Activated CD4-positive, alpha-beta T cell treated with anti-CD3 and anti-CD28 coated beads for 4 hours (primary cell): ENCODE data around the gene FAM78A.
"Not testable (repeated sequence)": the region's sequence is repeated elsewhere in the genome, so short reads cannot be mapped to it uniquely, and the experiment has no call there.

Experiments used
- DNase-seq, 2 donors: peaks; one replicate each; pipeline ENCODE4 v3.0.0-alpha.2; 2020

The FAM78A gene

GRCh38 chr9:131236161-131236560 lies 40.1 kb downstream of the FAM78A start:
- DNase-seq: no peak

DNA sequence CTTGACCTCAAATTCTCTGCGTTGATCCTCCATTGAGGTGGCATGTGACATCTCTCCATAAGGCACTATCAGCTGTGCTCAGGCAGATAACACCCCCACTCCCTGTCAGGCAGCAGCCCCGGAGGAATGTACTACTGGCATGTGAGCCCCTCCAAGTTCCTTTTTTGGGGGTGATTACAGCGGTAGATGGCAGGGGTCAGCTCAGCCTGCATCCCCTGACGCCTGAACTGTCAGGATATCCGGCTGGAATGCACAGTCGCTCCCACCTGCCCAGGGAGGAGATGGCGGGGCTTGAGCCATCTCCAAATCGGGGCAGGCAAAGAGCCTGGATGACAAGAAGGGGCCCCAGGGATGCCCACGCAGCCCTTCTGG lies 40.8 kb downstream of the FAM78A start:
- DNase-seq: no peak

DNA sequence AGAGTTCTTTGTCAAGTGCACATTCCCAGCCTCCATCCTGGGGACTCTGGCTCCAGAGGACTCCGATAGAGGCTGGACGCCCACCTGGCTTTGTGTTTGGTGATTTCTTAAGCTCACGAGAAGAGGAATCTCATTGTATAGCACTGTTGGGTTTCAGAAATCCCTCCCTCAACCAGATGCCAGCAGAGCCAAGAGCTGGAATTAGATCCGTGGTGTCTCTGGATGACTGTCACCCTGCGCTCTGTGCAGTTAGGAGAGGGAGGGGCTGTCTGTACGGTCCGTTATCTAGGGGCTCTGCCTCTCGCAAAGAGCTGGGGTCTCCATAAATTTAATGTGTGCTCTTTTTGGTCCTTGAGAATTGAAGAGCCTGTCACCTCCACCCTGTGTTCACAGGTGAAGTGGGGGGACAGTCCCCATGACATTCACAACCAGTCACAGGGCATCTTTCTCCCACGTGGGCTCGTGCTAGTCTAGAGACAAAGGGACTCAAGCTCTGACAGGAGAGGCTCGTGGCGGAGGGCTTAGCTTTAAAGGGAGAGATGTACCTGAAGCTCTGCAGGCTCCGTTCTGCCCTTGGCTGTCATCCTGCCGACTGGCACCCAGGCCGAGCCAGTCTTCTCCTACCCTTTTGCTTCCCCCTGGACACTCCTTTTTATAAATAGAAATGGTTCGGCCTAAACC lies 41.4 kb downstream of the FAM78A start:
- DNase-seq: no peak

DNA sequence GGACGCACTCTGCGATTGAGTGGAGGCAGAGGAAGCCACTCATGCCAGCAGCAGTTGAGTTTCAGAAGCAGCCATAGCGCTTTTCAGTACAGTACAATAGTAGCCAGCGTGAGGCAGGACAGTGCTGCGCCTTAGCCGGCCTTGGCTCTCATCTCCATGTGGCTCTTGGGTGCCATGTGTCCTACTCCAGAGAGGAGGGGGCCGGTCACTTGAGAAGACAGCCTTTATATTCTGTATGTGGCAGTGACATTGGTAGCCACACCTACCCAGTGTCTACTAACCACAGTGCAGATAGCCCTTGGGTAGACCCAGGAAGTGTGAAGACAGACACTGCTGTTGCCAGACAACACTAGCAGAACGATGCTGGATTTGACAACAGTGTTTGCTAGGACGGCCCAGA lies 42.3 kb downstream of the FAM78A start:
- DNase-seq: no peak

DNA sequence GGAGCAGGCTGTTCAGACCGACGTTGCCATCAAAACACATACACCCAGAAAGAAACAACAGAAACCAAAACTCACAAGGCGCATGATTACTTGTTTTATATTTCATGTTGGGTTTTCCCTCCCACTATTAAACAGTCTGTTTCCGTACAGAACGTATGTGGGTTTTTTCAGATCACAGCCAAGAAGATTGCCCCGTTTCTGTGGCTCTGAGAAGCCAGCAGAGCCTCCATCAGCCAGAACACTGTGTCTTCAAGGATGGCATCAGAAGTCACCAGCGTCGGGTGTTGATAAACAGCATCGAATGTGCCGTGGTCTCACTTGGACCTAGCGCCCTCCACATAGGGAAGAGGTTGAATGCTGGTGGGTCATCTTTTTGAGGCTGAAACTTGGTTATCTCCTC lies 42.8 kb downstream of the FAM78A start:
- DNase-seq: no peak

DNA sequence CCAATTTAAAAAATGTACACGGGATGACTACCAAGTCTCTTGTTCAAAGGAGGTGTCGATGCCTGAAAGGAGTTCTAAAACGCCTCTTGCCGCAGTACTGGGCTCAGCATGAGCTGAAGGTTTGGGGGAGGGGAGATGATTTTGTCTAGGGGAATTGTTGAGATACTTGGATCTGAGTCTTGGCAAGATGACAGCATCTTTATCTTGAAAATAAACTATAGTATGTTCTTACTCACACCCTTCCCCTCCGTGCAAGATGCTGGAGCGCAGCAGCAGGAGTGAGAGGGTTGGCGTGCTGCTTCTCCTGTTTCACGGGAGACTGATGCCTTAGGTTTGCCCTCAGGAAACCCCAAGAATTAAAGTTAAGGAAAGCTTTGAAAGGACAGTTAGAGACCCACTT lies 47.3 kb downstream of the FAM78A start:
- no peak for DNase-seq

GRCh38 chr9:131227959-131228460 lies 48.3 kb downstream of the FAM78A start:
- DNase-seq: no peak

DNA sequence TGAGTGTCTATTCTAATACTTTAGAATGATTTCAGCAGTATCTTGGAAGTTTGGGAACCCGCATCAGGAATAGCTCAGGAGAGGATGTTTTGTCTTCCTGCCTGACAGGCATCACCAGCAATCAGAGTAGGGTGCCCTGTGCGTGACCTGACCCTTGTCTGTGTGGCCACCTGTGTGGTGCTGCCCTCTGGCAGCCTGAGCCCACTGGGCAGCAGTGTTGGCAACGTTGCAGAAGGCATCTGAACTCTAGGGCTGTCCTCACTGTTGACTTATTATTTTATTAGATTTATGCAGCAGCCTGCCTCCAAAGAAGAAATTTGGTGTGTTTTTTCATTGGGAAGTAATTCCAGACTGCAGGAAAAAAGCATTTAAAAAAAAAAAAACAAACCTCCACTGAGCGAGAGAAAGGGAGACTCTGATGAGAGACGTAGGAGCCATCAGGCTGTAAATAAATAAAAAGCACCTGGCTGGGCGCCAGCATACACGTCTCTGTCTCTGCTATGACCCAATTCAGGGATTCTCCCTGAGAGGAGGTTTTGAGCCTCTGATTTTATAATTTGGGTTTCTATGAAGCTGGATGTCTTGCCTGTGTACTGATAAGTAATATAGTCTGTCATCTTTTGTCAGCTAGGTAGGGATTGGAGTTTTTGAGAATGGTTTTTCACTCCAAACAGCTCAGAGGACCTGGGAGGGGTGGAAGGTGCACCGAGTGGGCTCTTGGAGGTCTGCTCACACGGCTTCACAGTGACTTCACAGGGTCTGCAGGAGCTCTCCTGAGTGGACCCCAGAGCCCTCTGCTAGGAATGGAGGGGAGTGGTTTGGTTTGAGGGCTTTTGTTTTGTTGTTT lies 49.0 kb downstream of the FAM78A start:
- DNase-seq: no peak

- no peak for DNase-seq
These were observed 50.1 kb downstream of the FAM78A start for GRCh38 chr9:131226226-131226625.

DNA sequence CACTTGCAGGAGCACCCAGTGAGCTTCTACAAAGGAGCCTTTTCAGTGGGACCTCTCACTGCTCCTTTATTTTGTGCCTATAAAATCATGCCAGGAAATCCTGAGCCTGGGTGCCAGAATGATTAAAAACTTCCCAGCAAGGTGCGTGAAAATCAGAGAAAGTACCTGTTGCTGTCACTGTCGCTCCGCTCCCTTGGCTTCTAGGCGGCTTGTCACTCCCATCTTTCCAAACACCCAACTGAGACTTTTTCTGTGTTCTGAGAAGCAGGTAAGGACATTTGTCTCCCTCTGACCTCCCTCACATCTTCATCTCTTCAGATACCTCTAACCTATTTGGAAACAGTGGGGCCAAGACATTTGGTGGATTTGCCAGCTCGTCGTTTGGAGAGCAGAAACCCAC lies 53.9 kb downstream of the FAM78A start:
- DNase-seq: no peak

DNA sequence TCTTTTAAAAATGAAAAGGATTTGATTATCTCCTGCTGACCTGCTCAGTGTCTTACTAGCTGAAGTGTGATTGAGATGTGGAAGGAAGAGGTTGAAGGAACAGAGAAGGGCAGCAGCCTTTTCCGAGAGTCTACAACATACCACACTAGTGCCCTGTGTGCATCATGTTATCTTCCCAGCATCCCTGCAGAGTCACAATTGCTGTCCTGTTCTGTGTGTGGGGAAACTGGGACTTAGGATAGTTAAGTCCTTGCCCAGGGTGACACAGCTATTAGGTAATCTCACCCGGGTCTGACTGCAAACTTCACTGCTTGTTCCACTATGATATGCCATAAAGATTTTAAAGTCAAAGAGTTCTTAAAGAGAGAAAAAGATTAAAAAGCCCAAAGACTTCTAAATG lies 55.8 kb downstream of the FAM78A start:
- DNase-seq: no peak

DNA sequence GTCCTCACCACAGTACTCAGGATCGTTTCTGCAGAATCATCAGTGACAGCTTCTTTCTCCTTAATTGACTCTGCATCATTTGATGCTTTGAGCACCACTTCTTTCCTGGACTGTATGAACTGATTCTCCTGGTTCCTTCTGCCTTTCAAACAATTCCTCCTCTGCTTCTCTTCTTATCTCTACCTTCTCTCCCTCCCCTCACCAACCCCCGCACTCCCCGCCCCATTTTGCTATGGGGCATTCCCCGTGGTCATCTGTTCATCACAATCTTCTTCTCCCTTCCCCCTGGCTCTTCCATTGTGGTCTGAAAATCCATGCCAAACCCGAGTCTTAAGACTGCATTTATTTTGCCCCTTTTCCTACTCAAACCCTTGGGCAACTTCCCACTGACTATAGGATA lies 57.9 kb downstream of the FAM78A start:
- DNase-seq: no peak

DNA sequence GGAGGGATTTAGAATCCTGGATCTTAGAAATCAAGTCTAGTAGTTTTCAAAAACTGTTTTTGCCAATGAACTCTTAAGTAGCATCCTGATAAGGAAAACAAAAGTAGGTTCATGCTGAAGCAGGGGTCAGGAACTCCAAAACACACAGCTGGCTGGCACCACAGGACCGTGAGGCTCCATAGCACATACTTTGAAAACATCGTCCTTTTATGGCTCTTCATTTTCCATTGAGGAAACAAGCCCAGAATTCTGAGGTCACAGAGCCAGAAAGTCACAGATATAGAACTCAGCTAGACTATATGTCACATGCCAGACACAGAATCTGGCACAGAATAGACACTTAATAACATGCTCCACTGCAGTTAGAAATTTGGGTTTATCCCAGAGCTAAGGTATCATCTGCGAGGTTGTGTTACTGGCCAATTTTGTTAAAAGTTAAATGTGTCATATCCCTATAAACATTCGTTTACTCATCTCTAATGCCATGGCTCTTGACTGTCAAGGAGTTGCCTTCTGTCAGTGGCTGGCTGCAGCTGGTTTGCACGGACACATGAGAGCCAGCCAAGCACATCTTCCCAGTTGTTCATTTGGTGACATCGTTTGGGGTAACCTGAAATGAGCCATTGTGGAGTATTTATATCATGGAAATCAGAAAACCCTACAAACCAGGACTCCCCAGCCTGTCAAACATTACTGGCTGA lies 58.8 kb downstream of the FAM78A start:
- no peak for DNase-seq

GRCh38 chr9:131216806-131217205 lies 59.5 kb downstream of the FAM78A start:
- DNase-seq: no peak

DNA sequence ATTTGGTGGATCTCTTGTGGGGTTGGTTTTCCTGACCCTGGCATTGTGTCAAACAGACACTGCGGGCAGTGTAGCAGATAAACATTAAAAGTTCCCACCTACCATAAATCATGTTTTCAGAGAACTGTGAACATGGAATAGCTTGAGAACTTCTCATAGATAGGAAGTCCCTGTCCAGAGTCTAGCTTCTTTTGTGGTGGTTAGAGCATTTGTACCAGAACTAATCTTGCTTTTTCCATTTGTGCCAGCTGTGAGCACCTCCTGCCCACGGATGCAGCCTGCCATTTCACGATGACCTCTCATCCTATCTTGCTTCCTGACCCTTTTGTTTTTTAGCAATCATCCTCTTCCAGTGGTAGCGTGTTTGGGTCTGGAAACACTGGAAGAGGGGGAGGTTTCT lies 61.4 kb downstream of the FAM78A start:
- no peak for DNase-seq

DNA sequence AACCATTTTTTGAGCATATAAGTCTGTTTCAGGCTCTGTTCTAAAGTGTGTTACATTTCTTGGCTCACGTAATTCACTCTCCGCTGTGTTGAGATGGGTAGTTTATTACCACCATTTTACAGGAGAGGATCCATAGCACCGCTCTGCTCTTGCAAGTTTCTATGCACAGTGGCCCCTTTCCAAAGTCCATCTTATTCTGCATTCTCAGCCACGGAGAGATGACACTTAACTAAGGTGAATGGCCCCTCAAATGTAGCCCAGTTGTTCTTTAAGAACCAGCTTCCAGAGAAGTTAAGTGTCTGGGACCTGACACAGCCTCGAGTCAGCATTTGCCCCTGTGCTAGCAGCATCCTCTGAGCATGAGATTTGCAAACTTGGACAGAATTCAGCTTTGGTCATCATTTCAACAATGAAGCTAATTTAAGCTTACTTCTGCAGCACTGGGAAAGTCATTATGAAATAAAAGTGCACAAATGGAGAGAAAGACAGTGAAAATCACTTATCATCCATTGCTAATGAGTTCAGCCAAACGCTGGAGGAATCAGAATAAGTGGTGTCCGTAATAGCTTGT lies 61.9 kb downstream of the FAM78A start:
- no peak for DNase-seq

- not testable (repeated sequence) for DNase-seq
These were observed 64.4 kb downstream of the FAM78A start for GRCh38 chr9:131211920-131212319.
